ENCODE results near the gene UBE3A.

- TF ChIP-seq CTCF (IDR thresholded peaks at IDR 0.05; ENCODE audit: insufficient read depth, low read depth, low read length) (no peak), EZH2 (IDR thresholded peaks at IDR 0.05; ENCODE audit: insufficient read depth, low read length) (no peak)
These were observed 66.5 kb downstream of the UBE3A start for GRCh38 chr15:25372298-25372697.

Data from astrocyte (in vitro differentiated cells and primary cell).